ENCODE data around the gene LETM1.

DNA sequence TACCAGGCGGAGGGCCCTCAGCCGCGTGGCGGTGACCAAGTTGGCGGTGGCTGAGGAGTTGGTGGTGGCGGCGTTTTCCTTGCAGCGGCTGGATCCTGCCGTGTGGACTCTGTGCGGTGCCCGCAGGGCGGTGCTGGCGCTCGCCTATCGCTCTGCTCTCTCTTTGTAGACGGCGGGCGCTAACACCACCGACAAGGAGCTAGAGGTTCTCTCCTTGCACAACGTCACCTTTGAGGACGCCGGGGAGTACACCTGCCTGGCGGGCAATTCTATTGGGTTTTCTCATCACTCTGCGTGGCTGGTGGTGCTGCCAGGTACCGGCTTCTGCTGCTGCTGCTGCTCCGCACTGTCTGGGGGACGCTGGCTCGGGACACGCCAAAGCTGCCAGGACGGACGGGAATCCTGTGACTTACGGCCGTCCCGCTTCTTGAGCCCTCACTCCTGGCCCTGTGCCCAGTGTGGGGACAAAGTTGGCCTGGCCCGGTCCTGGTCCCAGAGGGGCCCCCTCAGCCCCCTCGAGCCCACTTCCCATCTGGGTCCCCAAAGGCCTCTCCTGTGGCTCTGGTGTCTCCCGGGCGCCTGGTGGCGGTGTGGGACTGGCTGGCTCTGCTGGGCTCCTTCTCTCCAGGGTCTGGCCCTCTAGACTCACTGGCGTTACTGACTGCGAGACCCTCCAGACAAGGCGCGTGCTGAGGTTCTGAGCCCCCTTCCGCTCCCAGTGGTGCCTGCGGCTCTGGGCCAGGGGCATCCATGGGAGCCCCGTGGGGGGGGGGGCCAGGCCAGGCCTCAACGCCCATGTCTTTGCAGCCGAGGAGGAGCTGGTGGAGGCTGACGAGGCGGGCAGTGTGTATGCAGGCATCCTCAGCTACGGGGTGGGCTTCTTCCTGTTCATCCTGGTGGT is 52.2 kb downstream of the LETM1 start:
- TF ChIP-seq, protein P1, sequence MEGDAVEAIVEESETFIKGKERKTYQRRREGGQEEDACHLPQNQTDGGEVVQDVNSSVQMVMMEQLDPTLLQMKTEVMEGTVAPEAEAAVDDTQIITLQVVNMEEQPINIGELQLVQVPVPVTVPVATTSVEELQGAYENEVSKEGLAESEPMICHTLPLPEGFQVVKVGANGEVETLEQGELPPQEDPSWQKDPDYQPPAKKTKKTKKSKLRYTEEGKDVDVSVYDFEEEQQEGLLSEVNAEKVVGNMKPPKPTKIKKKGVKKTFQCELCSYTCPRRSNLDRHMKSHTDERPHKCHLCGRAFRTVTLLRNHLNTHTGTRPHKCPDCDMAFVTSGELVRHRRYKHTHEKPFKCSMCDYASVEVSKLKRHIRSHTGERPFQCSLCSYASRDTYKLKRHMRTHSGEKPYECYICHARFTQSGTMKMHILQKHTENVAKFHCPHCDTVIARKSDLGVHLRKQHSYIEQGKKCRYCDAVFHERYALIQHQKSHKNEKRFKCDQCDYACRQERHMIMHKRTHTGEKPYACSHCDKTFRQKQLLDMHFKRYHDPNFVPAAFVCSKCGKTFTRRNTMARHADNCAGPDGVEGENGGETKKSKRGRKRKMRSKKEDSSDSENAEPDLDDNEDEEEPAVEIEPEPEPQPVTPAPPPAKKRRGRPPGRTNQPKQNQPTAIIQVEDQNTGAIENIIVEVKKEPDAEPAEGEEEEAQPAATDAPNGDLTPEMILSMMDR (IDR thresholded peaks at IDR 0.05) = no peak
- TF ChIP-seq POLR2AphosphoS5 (IDR thresholded peaks at IDR 0.05; ENCODE audit: insufficient read depth in 1 of 2, low read depth in 1 of 2) = no peak
